Karpas-422 (cell line): ENCODE data around the gene AGMO. TPM values are rescaled to one million over a fixed set of nuclear protein-coding genes. Genes with fewer than 3 reads are reported as not detected.

Experiments
- DNase-seq: peaks from one replicate; pipeline ENCODE4 v3.0.0-alpha.2; 2015
- H2AFZ ChIP-seq: fragments of 200-600 bp; sonication (generic); 2 replicates; pipeline ENCODE4 v1.6.1; 2014; ENCODE audit warnings: antibody characterized with exemption, low read length, mixed read lengths
- H3K27ac ChIP-seq: fragments of 200-600 bp; sonication (generic); 2 replicates; pipeline ENCODE4 v1.5.1; 2014; ENCODE audit warnings: mild to moderate bottlenecking, low read length, moderate library complexity
- H3K27me3 ChIP-seq: fragments of 200-600 bp; sonication (generic); 2 replicates; pipeline ENCODE4 v1.6.1; 2014; ENCODE audit warnings: low read length, mixed read lengths
- H3K36me3 ChIP-seq: fragments of 200-600 bp; sonication (generic); 2 replicates; pipeline ENCODE4 v1.6.1; 2014; ENCODE audit warnings: low read length, mixed read lengths; ENCODE audit not compliant: insufficient read depth
- H3K4me1 ChIP-seq: fragments of 200-600 bp; sonication (generic); 2 replicates; pipeline ENCODE4 v1.6.1; 2014; ENCODE audit warnings: mild to moderate bottlenecking, low read length, mixed read lengths
- H3K4me2 ChIP-seq: fragments of 200-600 bp; sonication (generic); 2 replicates; pipeline ENCODE4 v1.6.1; 2014; ENCODE audit warnings: low read length, low read depth, mild to moderate bottlenecking; ENCODE audit not compliant: poor library complexity, severe bottlenecking
- H3K4me3 ChIP-seq: fragments of 200-600 bp; sonication (generic); 2 replicates; pipeline ENCODE4 v1.5.1; 2014; ENCODE audit warnings: mild to moderate bottlenecking, antibody characterized with exemption, low read length, mixed read lengths
- H3K79me2 ChIP-seq: fragments of 200-600 bp; sonication (generic); 2 replicates; pipeline ENCODE4 v1.6.1; 2014; ENCODE audit warnings: mild to moderate bottlenecking, low read length, mixed read lengths
- H3K9ac ChIP-seq: fragments of 200-600 bp; sonication (generic); 2 replicates; pipeline ENCODE4 v1.6.0; 2014; ENCODE audit warnings: low read length
- H3K9me2 ChIP-seq: fragments of 200-600 bp; sonication (generic), shearing (Covaris generic); replicated peaks from 2 replicates; pipeline ENCODE4 v1.6.0; 2014; ENCODE audit warnings: mild to moderate bottlenecking, low read length, moderate library complexity; ENCODE audit not compliant: insufficient read depth
- H3K9me3 ChIP-seq: fragments of 300-700, 200-600 bp; sonication (generic); 2 replicates; pipeline ENCODE4 v1.6.1; 2014; ENCODE audit warnings: low read length, mixed read lengths
- H4K20me1 ChIP-seq: fragments of 200-600 bp; sonication (generic); 2 replicates; pipeline ENCODE4 v1.6.1; 2014; ENCODE audit warnings: mild to moderate bottlenecking, antibody characterized with exemption, low read length, low read depth; ENCODE audit not compliant: insufficient read depth
- total RNA-seq: library from RNA; depleted of rRNA; stranded (reverse); fragments of >200 nt; shearing (Covaris generic); gene quantifications from 2 replicates; pipeline ENCODE4 v1.2.3, GENCODE V29; 2014; ENCODE audit warnings: low replicate concordance; rRNA removed

AGMO gene
- total RNA-seq, result not detected in 2 replicates

DNA sequence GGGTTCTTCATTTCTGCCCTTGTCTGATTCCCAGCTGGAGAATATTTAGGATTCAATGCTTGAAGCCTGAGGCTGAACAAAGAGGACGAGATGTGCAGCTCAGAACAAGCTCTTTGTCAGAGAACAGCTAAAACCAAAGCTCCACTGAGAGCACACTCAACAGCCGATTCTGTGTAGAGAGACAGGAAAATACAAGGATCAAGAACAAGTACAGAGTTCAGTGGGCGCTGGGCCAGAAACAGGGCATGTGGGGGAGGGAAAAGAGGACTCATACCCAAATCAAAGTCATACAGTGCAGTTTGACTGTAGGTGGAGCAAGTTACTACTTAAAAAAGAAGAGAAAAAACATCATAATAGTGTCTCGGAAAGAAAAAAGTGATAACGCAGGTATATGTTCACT is at the start of gene AGMO:
TSS of gene AGMO (minus strand) at position 181 of the 400 bp plus-strand sequence.
- Histone ChIP-seq H3K9me2 (peaks cover 2% of the 10 kb centered on the region; the same call in 1 of the 2 replicates), H3K4me1 (no peaks in the 10 kb centered on the region), H3K27ac (no peak within 1 kb of the TSS), H3K36me3 (no peaks in the 10 kb centered on the region), H4K20me1 (no peaks in the 10 kb centered on the region), H3K27me3 (no peaks in the 10 kb centered on the region), H3K4me2 (no peak within 1 kb of the TSS), H2AFZ (no peak within 1 kb of the TSS), H3K4me3 (no peak within 1 kb of the TSS), H3K79me2 (no peaks in the 10 kb centered on the region), H3K9me3 (no peaks in the 10 kb centered on the region; the same call in 1 of the 2 replicates), H3K9ac (no peak within 1 kb of the TSS)
- DNase-seq, result no peak

DNA sequence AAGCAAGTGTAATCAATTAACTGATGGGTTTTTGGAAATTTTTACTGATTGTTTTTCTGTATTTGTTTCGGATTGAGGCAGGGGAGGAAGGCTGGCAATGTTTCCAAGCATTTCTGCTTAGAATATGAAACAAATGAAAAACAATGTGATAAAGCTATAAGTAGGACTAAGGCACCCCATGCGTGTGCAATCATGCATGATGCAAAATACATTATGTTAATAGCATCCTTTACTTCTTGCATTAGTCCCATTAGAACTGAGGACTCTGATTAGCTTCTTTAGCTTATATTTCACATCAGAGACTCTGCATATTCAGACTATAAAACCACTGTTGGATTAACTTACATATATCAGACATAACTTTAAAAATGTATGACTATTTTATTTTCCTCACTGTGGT is 48.7 kb upstream of the AGMO start:
- Histone ChIP-seq H2AFZ (no peak overlapping the region), H3K4me2 (no peak overlapping the region), H3K27ac (no peak overlapping the region), H4K20me1 (no peaks in the 10 kb centered on the region), H3K27me3 (no peaks in the 10 kb centered on the region), H3K9me3 (peaks cover 14% of the 10 kb centered on the region; the same call in 1 of the 2 replicates), H3K9me2 (no peaks in the 10 kb centered on the region), H3K79me2 (no peaks in the 10 kb centered on the region), H3K9ac (no peak overlapping the region), H3K4me1 (no peaks in the 10 kb centered on the region), H3K36me3 (no peaks in the 10 kb centered on the region), H3K4me3 (no peak overlapping the region)
- no peak for DNase-seq

DNA sequence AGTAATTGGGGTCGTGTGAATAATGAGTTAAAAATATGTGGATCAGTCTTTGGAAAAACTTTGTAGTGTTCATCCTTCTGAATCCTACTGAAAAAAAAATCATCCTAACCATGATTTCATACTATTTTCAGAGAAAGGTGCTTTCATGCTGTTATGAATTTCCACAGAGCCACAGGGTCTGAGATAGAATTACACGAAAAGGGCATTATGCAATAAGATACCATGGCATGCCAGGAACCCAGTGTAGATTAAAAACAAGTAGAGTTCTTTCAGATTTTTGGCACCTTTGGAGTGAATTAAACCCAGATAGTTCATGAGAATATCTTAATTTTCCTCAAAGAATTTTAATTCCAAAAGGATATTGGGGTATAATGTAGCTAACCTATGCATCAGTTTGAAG is 47.5 kb upstream of the AGMO start:
- H3K9me3 ChIP-seq, result peaks cover 15% of the 10 kb centered on the region; the same call in 1 of the 2 replicates
- no peak overlapping the region for H3K27ac ChIP-seq
- no peak overlapping the region for H3K4me2 ChIP-seq
- no peak for DNase-seq
- no peaks in the 10 kb centered on the region for H3K4me1 ChIP-seq
- H2AFZ ChIP-seq, result no peak overlapping the region
- no peaks in the 10 kb centered on the region for H3K36me3 ChIP-seq
- H3K4me3 ChIP-seq, result no peak overlapping the region
- H3K9ac ChIP-seq, result no peak overlapping the region
- no peaks in the 10 kb centered on the region for H4K20me1 ChIP-seq
- no peaks in the 10 kb centered on the region for H3K79me2 ChIP-seq
- H3K9me2 ChIP-seq, result no peaks in the 10 kb centered on the region
- H3K27me3 ChIP-seq, result no peaks in the 10 kb centered on the region

DNA sequence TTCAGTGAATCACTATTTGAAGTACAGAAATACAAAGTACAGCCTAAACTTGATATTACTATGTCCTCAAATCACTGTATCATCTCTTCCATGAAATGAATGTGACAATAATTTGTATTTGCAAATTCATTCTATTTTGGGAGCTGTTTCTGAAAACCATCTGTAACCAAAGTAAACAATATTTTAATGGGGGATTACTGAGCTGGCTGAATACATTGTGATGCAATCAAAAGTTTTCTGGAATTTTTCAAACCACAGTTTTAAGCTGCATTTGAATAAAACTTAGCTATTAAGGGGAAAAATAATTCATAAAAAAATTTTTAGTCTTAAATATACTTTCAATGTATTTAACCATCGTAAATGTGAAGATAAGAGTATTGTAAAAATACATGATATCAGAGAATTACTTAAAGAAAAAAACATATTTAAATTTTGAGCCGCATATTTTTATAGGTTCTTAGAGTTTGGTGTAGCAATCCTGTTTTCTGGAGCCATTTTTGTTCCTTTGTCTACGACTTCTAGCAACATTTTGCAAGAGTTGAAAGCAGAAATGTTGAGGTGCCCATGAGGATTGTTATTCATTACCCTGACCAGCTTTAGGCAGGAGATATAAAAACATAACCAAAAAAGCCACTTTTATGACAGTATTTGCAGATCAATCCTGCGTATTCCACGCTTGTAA is 45.9 kb upstream of the AGMO start:
- Histone ChIP-seq H3K79me2 (no peaks in the 10 kb centered on the region), H2AFZ (no peak overlapping the region), H3K4me1 (no peaks in the 10 kb centered on the region), H3K27me3 (no peaks in the 10 kb centered on the region), H3K9me3 (peaks cover 25% of the 10 kb centered on the region; the same call in 1 of the 2 replicates), H3K9ac (no peak overlapping the region), H3K9me2 (no peaks in the 10 kb centered on the region), H4K20me1 (no peaks in the 10 kb centered on the region), H3K4me2 (no peak overlapping the region), H3K36me3 (no peaks in the 10 kb centered on the region), H3K4me3 (no peak overlapping the region), H3K27ac (no peak overlapping the region)
- DNase-seq, result no peak

DNA sequence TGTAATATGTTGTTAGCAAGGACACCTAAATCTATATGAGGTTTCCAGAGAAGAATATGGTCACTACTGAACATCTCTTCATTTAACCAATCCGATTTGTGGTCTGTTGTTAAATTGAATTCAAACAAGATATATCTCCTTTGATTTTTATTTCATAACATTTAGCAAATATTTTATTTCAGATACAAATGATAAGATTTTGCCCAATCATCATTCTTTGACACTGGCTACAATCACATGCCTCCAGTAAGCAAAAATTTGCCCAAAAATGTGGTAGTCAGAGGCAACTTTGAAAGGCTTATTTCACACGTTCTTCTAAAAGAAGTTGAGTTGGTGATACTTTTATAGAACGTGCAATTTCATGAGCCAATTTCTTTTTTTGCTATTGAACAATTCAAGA is 44.7 kb upstream of the AGMO start:
- DNase-seq, result no peak
- no peaks in the 10 kb centered on the region for H3K4me1 ChIP-seq
- H3K36me3 ChIP-seq, result no peaks in the 10 kb centered on the region
- H4K20me1 ChIP-seq, result no peaks in the 10 kb centered on the region
- H3K9me2 ChIP-seq, result no peaks in the 10 kb centered on the region
- peaks cover 25% of the 10 kb centered on the region; the same call in 1 of the 2 replicates for H3K9me3 ChIP-seq
- no peak overlapping the region for H2AFZ ChIP-seq
- H3K27ac ChIP-seq, result no peak overlapping the region
- no peaks in the 10 kb centered on the region for H3K79me2 ChIP-seq
- H3K9ac ChIP-seq, result no peak overlapping the region
- no peaks in the 10 kb centered on the region for H3K27me3 ChIP-seq
- H3K4me2 ChIP-seq, result no peak overlapping the region
- no peak overlapping the region for H3K4me3 ChIP-seq

DNA sequence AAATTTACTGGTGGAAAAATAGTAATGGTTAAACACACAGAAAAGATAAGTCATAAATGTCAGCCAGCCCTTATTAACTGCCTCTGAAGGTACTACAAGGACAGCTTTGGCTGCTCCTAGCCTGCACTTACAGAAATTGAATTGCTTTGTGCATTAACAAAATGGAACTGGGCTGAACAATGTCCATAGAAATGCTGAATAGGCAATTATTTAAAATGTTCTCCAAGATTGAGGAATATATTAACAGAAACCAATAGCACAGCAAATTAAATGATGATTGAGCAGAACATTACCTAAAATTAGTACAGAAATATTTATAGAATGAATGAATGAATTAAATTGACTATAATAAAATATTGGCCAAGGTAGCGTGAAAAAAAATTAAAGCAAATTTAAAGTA is 42.4 kb upstream of the AGMO start:
- H3K9ac ChIP-seq, result no peak overlapping the region
- H3K4me1 ChIP-seq, result no peaks in the 10 kb centered on the region
- no peaks in the 10 kb centered on the region for H3K27me3 ChIP-seq
- H3K4me3 ChIP-seq, result no peak overlapping the region
- H3K9me3 ChIP-seq, result peaks cover 34% of the 10 kb centered on the region
- H3K9me2 ChIP-seq, result no peaks in the 10 kb centered on the region
- no peak overlapping the region for H3K4me2 ChIP-seq
- DNase-seq, result no peak
- H3K36me3 ChIP-seq, result no peaks in the 10 kb centered on the region
- H4K20me1 ChIP-seq, result no peaks in the 10 kb centered on the region
- H2AFZ ChIP-seq, result no peak overlapping the region
- no peak overlapping the region for H3K27ac ChIP-seq
- no peaks in the 10 kb centered on the region for H3K79me2 ChIP-seq

DNA sequence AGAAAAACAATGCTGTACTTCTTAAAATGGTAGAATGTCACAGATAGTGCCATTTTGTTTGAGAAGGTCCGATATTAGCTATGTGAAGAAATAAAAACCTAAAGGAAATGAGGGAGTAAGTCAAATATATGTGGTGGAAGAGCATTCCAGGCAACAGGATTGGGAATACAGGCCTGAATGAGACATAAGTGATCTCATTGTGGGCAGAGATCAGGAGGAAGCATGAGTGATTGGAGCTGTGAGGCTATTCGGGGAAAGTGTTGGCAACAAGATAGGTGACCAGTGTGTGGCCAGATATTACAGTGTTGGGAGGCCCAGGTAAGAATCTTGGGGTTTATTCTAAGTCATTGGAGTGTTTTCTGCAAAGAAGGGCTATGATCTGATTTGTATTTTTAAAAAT is 41.3 kb upstream of the AGMO start:
- H3K4me2 ChIP-seq, result no peak overlapping the region
- H3K27ac ChIP-seq, result no peak overlapping the region
- no peaks in the 10 kb centered on the region for H3K79me2 ChIP-seq
- peaks cover 35% of the 10 kb centered on the region for H3K9me3 ChIP-seq
- DNase-seq, result no peak
- H3K9ac ChIP-seq, result no peak overlapping the region
- no peaks in the 10 kb centered on the region for H3K27me3 ChIP-seq
- no peaks in the 10 kb centered on the region for H3K9me2 ChIP-seq
- H3K4me3 ChIP-seq, result no peak overlapping the region
- H3K36me3 ChIP-seq, result no peaks in the 10 kb centered on the region
- no peaks in the 10 kb centered on the region for H4K20me1 ChIP-seq
- no peak overlapping the region for H2AFZ ChIP-seq
- H3K4me1 ChIP-seq, result no peaks in the 10 kb centered on the region

DNA sequence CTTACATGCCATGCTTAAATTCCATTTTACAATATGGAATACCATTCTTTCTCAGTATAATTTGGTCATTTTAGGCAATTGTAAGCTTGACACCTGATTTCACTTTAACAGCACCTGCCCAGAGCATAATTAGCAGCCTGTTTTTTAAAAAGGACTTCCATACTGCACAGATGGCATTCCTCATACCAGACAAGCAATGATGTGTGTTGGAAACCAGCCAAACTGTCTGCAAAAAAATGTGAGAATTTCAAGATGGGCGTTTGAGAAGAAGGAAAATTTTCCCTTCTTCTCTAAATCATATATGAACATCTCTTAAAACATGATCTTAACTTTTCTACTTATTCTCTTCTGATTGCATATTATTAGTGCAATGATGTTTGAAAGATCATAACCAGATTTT is 40.4 kb upstream of the AGMO start:
- Histone ChIP-seq H3K4me2 (no peak overlapping the region), H3K9me3 (peaks cover 33% of the 10 kb centered on the region), H4K20me1 (no peaks in the 10 kb centered on the region), H3K4me1 (no peaks in the 10 kb centered on the region), H2AFZ (no peak overlapping the region), H3K79me2 (no peaks in the 10 kb centered on the region), H3K36me3 (no peaks in the 10 kb centered on the region), H3K27me3 (no peaks in the 10 kb centered on the region), H3K27ac (no peak overlapping the region), H3K4me3 (no peak overlapping the region), H3K9ac (no peak overlapping the region), H3K9me2 (no peaks in the 10 kb centered on the region)
- DNase-seq, result no peak
